ENCODE results near the gene SMARCB1.

DNA sequence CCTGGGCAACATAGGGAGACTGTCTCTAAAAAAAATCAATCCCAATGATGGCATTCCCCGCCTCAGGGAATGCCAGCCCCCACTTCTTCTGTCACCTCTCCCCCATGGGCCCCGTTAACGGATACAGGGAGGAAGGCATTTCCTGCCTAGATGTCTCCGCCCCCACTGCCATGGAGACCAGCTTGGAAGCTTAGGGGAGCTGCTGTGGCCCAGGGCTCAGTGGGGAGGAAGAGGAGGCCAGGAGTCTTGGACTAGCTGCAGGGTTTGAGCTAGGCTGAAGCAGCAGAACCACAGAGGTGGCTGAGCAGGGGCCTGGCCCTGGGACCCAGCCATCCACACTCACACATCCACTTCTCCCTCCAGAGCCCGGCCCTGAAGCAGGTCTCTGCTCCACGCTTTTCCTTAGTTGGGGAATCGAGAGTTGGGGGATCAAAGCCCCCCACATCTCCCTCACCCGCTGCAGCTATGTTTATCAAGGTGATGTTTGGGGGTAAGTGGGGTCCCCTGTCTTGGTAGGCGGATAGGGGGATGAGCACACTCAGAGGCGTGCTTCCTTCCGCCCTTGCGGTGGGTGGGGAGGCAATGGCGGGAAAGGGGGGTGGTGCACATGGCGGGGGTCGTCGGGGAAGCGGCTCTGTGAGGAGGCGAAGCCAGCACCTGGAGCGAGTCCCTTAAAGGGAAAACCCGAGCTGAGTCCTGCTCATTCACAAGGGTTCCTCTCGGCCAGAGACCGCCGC is 23.8 kb upstream of the SMARCB1 start, which contains the start of gene C22orf15:
- TF ChIP-seq POLR2A (IDR thresholded peaks at IDR 0.05) = no peak
- TF ChIP-seq, protein P1, sequence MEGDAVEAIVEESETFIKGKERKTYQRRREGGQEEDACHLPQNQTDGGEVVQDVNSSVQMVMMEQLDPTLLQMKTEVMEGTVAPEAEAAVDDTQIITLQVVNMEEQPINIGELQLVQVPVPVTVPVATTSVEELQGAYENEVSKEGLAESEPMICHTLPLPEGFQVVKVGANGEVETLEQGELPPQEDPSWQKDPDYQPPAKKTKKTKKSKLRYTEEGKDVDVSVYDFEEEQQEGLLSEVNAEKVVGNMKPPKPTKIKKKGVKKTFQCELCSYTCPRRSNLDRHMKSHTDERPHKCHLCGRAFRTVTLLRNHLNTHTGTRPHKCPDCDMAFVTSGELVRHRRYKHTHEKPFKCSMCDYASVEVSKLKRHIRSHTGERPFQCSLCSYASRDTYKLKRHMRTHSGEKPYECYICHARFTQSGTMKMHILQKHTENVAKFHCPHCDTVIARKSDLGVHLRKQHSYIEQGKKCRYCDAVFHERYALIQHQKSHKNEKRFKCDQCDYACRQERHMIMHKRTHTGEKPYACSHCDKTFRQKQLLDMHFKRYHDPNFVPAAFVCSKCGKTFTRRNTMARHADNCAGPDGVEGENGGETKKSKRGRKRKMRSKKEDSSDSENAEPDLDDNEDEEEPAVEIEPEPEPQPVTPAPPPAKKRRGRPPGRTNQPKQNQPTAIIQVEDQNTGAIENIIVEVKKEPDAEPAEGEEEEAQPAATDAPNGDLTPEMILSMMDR (IDR thresholded peaks at IDR 0.05) = no peak
